NCI-H2227 treated with DMSO at 0.1 percent for 48 hours (cell line): ENCODE data around the gene ANGPTL1.

Experiments
- DNase-seq: peaks from one replicate; lab custom pipeline; 2025; lab: John Stamatoyannopoulos, UW

ANGPTL1 gene, protein sequence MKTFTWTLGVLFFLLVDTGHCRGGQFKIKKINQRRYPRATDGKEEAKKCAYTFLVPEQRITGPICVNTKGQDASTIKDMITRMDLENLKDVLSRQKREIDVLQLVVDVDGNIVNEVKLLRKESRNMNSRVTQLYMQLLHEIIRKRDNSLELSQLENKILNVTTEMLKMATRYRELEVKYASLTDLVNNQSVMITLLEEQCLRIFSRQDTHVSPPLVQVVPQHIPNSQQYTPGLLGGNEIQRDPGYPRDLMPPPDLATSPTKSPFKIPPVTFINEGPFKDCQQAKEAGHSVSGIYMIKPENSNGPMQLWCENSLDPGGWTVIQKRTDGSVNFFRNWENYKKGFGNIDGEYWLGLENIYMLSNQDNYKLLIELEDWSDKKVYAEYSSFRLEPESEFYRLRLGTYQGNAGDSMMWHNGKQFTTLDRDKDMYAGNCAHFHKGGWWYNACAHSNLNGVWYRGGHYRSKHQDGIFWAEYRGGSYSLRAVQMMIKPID

DNA sequence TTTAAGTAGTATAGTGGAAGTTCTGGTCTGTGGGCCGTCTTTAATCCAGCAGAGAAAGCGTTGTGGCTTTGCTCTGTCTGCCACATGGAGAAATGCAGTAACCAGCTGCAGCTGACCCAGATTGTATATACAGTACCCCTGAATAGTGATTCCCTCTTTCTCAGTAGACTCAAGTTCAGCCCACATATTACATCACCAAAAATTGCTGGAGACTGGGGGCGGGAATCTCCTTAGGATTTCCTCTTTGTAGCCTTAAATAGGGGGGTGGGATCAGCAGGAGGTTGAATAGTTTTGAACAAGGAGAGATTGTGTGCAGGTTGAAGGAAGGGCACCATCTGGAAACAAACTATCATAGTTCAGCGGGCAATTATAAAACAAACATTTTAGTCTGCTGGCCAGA, at the start of gene ANGPTL1:
Gene ANGPTL1, minus strand, starts transcription at position 134 of the 400 bp plus-strand sequence. CDS start 5,301 bp downstream, outside the sequence.
- DNase-seq: peak; percentile 76

DNA sequence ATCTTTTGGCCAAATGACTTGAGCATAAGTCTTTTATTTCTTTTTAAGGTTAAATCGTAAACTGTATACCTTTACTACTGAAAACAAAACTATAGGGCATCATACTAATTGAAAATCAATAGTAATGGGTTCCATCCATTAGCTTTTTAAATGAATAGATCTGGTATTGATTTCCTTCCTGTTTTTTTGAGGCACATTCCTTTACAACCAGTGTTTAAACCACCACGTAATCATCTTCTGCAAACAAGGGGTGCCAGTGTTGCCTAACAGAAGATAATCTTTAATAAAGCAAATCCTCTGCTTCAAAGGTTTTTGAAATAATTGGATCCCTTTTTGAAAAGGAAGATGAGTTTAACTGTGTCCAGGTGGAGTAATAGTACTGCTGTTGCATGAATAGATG, 48.7 kb upstream of the ANGPTL1 start:
- no peak for DNase-seq

DNA sequence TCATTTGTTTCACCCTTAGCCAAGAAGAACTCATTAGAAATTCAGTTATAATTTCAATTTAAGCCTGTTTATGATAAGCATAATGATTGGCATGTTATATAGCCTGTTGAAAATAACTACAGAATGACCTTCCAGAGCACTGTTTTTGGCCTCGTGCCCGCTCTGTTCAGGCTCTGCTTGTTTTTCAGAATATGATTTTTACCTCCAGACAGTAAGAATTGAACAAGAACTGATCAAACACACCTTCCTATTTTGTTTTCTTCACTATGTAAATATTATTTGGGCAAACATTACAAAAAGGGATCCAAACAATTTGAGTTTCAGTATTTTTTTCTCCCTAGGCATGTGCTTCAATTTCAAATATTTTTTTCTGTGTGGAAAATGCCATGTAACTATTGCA, 48.1 kb upstream of the ANGPTL1 start:
- no peak for DNase-seq

DNA sequence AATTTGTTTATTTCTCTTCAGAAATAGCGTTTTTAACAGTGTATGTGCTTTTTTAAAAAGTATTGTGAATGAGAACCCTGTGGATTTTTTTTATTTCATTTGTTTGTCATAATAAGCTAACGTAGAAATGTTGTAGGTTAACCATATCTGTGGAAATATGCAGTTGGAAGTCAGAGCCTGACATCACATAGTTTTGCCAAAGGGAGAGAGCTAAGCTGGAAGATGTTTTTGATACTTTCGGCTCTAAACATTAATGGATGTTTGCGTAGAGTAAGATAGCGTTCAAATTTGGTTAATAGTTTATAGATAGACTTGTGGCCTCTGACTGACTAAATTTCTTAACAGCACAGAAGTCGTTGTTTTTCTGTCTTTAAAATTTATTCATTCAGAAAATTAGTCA, 47.4 kb upstream of the ANGPTL1 start:
- no peak for DNase-seq

DNA sequence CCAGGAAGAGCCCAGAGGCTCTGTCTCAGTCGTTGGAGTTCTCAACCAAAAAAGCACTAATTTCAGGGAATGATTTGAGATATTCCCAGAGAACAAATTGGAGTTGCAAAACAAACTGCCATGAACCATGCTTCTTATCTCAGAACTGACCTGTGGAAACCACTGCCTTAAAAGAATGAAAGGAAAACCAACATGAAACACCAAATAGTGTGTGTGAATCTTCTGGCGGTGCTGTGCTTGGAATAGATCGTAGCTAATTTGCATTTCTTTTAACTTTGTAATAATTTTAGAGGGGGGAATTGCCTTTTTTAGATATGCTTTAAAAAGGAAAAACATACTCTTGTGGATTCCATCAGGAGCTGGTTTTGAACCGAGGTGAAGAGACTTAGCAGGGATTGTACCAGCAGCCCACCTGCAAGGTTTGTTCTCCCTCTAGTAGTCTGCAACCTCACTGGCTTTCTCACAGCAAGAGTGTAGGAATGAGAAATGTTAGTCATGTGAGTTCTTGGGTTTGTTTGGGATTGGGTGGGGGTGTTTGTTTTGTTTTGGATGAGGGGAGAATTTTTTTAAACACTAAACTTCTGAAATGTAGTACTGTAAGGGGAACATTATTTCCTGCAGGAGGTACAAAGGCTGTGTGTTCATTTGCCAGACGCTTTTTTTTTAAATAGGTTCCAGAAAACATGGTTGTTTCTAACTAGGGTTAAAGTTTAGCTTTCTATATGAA, 45.7 kb upstream of the ANGPTL1 start:
- DNase-seq: no peak

DNA sequence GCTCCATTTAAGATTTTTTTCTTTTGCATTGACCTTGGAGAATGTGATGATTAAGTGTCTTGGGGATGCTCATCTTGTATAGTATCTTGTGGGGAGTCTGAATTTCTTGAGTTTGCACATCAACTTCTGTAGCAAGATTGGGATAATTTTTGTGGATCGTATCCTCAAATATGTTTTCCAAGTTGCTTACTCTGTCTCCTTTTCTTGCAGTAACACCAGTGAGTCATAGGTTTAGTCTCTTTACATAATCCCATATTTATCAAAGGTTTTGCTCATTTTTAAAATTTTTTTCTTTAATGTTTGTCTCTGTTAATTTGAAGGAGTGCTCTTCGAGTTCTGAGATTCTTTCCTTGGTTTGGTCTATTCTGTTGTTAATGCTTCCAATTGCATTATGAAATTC, 41.7 kb upstream of the ANGPTL1 start:
- DNase-seq: no peak

DNA sequence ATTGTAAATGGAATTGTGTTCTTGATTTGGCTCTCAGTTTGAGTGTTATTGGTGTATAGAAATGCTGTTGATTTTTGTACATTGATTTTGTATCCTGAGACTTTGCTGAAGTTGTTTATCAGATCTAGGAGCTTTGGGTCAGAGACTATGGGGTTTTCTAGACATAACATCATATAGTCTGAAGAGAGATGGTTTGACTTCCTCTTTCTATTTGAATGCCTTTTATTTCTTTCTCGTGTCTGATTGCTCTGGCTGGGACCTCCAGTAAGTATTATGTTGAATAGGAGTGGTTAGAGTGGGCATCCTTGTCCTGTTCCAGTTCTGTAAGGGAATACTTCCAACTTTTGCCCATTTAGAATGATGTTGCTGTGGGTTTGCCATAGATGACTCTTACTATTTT, 39.1 kb upstream of the ANGPTL1 start:
- DNase-seq: no peak

DNA sequence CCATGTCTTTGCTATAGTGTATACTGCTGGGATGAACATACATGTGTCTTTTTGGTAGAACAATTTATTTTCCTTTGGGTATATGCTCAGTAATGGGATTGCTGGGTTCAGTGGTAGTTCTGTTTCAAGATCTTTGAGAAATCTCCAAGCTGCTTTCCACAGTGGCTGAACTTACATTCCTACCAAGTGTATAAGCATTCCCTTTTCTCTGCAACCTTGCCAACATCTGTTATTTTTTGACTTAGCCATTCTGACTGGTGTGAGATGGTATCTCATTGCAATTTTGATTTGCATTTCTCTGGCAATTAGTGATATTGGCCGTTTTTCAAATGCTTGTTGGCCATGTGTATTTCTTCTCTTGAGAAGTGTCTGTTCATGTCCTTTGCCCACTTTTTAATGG, 37.5 kb upstream of the ANGPTL1 start:
- no peak for DNase-seq

DNA sequence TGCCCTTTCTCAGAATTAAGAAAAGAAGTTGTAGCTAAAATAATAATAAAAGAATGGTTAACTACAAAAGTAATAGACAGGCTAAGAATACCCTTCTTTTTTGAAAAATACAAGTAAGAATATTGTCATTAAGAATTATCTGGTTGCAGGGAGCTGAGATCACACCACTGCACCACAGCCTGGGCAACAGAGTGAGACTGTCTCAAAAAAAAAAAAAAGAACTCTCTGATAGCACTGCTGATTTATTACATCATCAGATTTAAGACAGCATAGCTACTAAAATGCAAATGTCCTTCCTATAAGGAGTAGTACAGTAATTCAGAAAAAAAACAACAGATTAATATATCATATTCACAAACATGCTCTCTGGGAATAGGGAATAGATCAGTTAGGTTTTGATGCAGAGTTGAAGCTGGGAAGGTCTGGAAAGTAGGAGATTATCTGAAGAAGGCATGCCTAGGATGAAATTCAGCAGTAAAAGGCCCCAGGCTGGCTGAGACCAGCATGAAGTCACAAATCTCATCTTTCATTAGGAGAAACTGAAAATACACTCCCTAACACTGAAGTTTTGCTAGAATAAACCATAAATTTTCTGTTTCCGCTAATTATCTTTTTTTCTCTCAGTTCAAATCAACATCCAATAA, 30.7 kb upstream of the ANGPTL1 start:
- DNase-seq: no peak

DNA sequence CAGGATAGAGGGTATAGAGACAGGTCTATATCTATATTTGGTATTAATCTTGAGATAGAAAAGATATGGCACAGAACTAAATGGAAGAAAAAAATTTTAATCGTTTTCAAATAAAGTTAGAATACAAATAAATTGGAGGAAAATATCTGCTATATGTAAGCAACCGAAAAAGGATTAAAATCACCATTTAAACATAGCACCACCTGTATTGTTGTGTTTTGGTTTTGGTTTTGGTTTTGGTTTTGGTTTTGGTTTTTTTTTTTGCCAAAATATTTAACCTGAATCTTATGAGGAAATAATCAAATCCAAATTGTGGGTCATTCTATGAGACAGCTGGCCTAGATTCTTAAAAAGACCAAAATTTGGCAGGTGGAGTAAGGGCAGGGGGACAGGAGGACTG, 28.5 kb upstream of the ANGPTL1 start:
- DNase-seq: no peak

DNA sequence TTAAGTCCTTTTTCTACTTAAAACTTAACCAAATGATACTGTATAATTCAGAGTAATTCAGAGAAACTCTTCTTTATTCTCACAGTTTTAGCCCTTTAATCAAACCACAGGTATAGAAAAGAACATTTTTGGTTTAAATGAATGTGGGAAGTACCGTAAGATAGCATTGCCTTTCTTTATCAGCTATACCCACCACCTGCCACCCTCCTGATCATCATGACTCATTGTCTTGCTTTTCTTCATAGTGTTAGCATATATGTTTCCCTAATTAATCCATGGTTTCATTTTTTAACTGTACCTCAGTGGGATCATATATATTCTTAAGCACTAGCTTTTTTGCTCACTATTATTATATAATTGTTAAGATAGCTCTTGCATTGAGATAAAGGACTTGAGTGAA, 27.5 kb upstream of the ANGPTL1 start:
- DNase-seq: no peak

DNA sequence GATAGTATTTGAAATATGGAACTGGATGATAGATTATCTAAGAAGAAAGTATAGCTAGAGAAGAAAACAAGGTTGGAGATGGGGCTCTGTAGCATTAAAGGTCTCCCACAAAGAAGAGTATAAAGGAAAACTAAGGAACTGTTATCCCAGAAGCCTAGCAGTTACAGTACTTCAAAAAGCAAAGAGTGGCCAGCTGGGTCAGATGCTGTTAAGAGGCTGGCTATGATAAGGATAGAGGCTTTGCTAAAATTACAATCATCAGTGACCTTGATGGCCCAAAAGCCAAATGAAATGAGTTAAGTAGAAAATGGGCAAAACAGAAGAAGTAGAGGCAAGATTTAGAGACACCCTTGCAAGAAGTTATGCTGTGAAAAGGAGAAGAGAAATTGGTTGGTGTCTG, 25.1 kb upstream of the ANGPTL1 start:
- no peak for DNase-seq

DNA sequence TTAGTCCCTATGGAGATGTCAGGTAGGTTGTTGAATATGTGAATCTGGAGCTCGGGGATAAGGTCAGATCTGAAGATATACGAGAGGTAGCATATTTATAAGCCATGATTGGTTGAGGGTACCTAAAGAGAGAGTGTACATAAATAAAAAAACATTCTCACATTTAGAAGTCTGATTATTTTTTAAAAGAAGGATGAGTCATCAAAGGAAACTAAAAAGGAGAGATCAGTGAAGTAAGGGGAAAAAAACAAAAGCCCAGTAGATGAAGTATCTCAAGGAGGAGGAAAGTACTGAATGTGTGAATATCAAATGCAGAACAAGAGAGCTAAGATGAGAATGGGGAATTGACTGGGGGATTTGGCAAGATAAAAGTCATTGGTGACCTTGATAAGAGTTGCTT, 15.7 kb upstream of the ANGPTL1 start:
- DNase-seq: no peak

DNA sequence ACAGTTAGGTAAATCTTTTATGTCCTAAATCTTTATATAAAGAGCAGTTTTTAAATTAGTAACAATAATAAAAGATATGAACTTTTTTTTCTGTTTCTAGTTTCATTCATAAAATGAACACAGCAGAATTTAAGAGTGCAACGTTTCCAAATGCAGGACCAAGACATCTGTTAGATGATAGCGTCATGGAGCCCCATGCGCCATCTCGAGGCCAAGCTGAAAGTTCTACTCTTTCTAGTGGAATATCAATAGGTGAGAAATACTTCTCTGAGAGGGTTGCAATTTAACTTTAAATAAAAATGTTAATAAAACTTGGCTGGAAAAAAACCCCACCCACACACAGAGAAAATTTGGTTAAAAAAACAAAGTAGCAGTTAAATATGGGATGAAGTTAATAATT, 15.0 kb upstream of the ANGPTL1 start:
- DNase-seq: no peak

DNA sequence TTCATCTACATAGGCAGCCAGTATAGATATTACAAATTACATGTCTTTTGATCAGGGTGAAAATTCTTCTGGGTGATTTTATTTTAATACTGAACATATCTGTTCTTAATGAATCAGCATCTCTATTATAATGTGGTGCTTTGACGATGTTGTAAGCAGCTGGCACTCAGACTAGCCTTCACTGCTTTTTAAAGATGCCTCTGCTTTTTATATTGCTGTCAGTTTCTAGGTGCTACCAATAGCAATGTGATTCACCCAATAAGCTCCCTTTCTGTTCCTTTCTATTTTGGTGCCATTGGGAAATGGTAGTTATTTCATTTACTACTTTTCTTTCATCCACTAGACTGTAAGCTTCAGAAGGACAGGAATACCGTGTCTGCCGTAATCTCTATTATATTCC, 11.1 kb upstream of the ANGPTL1 start:
- DNase-seq: no peak

DNA sequence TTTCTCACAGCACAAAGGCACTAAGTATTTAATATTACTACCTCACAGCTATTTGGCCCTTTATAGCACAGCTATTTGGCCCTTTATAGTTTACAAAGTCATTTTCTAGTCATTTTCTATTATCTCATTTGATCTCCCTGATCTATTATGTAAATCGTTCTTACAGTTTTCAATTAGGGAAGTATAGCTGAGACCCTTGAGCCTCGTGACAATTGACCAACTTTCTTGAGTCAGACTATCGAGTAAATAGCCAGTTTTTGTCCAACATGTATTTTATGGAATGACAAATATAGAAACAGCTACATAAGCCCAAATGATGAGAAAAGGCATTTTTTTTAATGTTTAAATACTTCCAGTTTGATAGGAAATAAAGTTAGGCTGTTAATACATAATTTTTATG, 7.0 kb upstream of the ANGPTL1 start:
- no peak for DNase-seq

DNA sequence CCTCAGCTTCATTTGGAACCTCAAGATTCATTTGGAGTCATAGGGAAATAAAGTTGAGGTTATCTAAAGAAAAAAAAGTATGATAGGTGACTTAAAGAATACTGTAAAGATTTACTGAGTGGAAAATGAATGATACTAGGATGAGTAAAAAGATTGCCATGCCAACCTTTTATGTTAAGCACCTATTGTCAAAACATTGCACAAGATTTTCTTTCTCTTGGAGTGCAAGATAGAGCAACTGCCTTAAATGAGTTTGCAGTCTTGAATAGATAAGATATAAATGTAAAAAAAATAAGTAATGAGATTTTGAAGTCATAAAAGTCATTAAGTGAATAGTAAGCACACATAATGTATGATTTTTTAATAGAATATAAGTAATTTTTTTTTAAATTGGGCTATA, 5.1 kb upstream of the ANGPTL1 start:
- DNase-seq: no peak

DNA sequence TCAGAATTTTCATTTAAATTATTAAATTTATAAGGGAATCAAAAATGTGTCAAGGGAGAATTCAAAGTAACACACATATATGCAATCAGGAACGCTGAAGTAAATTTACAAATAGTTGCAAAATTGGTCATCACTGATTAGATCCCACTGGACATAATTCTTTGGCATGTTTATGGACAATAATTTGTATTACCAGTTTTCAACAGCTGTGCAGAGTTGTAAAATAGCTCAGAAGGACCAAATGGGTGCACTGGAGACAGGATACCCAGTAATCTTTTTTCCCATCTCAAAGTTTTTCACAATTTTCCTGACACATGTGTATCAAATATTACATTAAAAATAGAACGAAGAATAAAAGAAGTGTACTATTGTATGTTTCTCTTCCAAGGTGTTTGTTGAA, 4.1 kb upstream of the ANGPTL1 start:
- DNase-seq: no peak

DNA sequence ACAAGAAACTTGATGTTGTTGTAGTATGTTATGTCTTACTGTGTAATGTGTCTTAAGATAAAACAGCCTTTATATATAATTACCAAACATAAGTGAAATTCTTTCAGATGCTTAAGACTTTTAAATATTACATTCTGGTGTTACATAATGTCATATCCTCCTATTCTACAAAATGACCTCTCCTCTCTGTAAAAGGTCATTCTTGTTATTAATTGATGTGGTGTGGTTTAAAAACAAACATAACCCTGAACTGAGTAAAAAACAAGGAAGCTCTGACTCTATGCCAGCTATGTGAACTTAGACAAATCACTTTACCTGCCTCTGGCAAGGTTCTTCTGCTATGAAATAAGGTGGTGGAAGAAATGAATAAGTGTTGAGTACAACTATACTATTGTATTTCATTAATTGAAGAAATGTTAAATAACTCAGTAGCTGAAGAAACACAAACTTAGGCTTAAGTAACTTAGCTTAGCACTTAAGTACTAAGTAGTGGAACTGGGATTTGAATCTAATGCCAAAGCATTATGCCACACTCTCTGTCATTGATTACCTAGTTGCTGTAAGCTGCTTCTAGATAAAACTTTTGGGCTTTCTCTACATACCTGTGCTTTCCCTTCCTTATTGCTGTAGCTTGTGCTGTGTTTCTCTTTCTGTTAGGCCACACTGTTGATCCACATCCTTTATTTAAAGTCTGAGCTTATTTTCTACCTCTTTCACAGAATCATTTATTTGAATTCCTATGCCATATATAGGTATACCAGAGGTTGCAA, 859 bp upstream of the ANGPTL1 start:
- DNase-seq: no peak

DNA sequence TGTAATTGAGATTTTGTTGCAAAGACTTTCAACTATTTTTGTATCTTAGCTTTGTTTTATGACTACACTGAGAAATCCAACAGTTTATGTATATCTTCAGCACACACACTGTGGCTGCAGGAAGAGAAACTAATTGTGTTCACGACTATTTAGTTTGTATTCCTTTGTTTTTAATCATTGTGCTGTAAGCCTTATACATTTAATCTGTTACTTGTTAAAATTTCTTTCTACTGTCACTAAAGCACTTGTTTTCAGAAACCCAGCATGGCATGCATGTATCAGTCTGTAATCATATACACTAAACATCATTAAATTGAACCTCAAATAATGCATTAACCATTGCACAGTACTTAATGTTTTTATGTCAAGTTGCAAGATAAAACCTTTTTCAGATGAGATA, 656 bp downstream of the ANGPTL1 start:
- no peak for DNase-seq

DNA sequence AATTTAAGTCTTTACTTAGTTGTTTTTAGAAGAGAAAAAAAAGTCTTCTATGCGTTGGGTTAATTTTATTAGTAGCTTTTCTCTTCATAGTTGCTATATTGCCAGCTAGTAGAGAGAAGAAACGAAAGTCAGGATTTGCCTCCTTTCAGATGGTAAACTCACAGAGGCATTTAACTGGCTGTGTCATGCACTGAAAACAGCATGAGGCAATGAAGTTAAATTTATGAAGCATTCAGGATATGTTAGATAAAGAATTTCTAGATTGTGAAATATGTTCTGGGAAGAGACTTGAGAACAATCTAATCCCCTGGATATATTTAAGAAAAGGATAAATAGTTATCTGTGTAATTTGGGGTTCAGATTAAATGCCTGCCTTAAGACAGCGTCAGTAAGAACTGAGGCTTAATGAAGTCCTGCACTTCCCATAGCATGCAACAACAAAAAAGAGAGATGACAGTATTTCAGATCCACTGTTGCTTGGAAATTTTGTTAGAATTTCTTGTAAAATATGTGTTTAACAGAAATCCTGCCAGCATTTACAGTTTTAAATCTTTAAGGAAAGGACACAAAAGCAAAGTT, 1.7 kb downstream of the ANGPTL1 start:
- DNase-seq: no peak

DNA sequence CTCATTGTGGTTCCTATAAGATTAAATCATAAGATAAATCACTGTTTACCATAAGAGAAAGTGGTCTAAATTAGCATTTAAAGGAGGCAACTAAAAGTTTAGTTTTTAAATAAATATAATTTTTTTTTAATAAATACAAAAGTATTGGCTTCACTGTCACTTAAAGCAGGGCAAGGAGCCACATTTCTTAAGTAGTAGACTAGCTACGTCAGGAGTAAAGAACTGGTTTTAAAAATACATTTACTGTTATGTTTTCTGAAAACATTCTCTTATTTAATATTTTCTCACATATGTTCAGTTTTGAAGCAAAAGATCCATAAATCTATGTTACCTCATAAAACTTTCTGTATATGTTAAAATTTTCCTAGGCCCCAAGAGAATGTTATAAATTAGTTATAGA, 2.2 kb downstream of the ANGPTL1 start:
- DNase-seq: no peak
